Parathyroid adenoma (tissue), 2 donors: Measurements from ENCODE around the gene CST7.

Experiments used
- H2AFZ ChIP-seq: fragments of 300-600 bp; sonication (generic); one replicate; pipeline ENCODE4 v1.7.0; 2017; ENCODE audit warnings: antibody characterized with exemption, mild to moderate bottlenecking
- H3K27ac ChIP-seq: fragments of 300-600 bp; sonication (generic); one replicate; pipeline ENCODE4 v1.7.0; 2017
- H3K27me3 ChIP-seq: fragments of 300-600 bp; sonication (generic); one replicate; pipeline ENCODE4 v1.7.0; 2017; ENCODE audit warnings: low read length; ENCODE audit not compliant: control insufficient read depth, insufficient read depth
- H3K36me3 ChIP-seq: fragments of 300-600 bp; sonication (generic); one replicate; pipeline ENCODE4 v1.7.0; 2017; ENCODE audit warnings: low read length; ENCODE audit not compliant: control insufficient read depth, insufficient read depth
- H3K4me1 ChIP-seq: fragments of 300-600 bp; sonication (generic); one replicate; pipeline ENCODE4 v1.7.0; 2017; ENCODE audit warnings: control low read depth
- H3K4me2 ChIP-seq: fragments of 300-600 bp; sonication (generic); one replicate; pipeline ENCODE4 v1.7.0; 2017; ENCODE audit warnings: low read length
- H3K4me3 ChIP-seq: fragments of 300-600 bp; sonication (generic); one replicate; pipeline ENCODE4 v1.7.0; 2017; ENCODE audit warnings: low read depth, low read length
- H3K79me2 ChIP-seq: fragments of 300-600 bp; sonication (generic); one replicate; pipeline ENCODE4 v1.7.0; 2017; ENCODE audit warnings: control low read depth
- H3K9ac ChIP-seq: fragments of 300-600 bp; sonication (generic); one replicate; pipeline ENCODE4 v1.7.0; 2017; ENCODE audit warnings: mild to moderate bottlenecking
- H3K9me3 ChIP-seq: fragments of 300-600 bp; sonication (generic); one replicate; pipeline ENCODE4 v1.7.0; 2017; ENCODE audit warnings: low read length; ENCODE audit not compliant: control insufficient read depth
- CTCF ChIP-seq: fragments of 300-600 bp; sonication (generic); IDR thresholded peaks from one replicate; pipeline ENCODE4 v1.7.0; 2017; ENCODE audit warnings: antibody characterized with exemption, mild to moderate bottlenecking
- donor health status: primary hyperparathyroidism.

Gene CST7

GRCh38 chr20:24968278-24968800 is 19.3 kb downstream of the CST7 start:
- no peak overlapping the region for H2AFZ ChIP-seq
- peaks cover 5% of the 10 kb centered on the region for H3K79me2 ChIP-seq
- TF ChIP-seq CTCF: no peak
- H3K27me3 ChIP-seq: no peaks in the 10 kb centered on the region
- H3K4me3 ChIP-seq: no peak overlapping the region
- no peak overlapping the region for H3K4me2 ChIP-seq
- no peaks in the 10 kb centered on the region for H3K36me3 ChIP-seq
- no peak overlapping the region for H3K27ac ChIP-seq
- no peak overlapping the region for H3K9ac ChIP-seq
- no peaks in the 10 kb centered on the region for H3K9me3 ChIP-seq
- no peaks in the 10 kb centered on the region for H3K4me1 ChIP-seq

- TF ChIP-seq CTCF: no peak
- H3K27me3 ChIP-seq: no peaks in the 10 kb centered on the region
- no peak overlapping the region for H3K4me3 ChIP-seq
- H3K4me1 ChIP-seq: no peaks in the 10 kb centered on the region
- H2AFZ ChIP-seq: no peak overlapping the region
- no peak overlapping the region for H3K9ac ChIP-seq
- H3K36me3 ChIP-seq: no peaks in the 10 kb centered on the region
- no peaks in the 10 kb centered on the region for H3K9me3 ChIP-seq
- peaks cover 5% of the 10 kb centered on the region for H3K79me2 ChIP-seq
- no peak overlapping the region for H3K27ac ChIP-seq
- no peak overlapping the region for H3K4me2 ChIP-seq
These were observed 20.3 kb downstream of the CST7 start for GRCh38 chr20:24969186-24970029.

GRCh38 chr20:24970030-24970553 is 21.0 kb downstream of the CST7 start:
- Histone ChIP-seq H3K27me3 (no peaks in the 10 kb centered on the region), H2AFZ (no peak overlapping the region), H3K9me3 (no peaks in the 10 kb centered on the region), H3K4me3 (no peak overlapping the region), H3K36me3 (no peaks in the 10 kb centered on the region), H3K4me1 (no peaks in the 10 kb centered on the region), H3K9ac (no peak overlapping the region), H3K4me2 (no peak overlapping the region), H3K27ac (no peak overlapping the region), H3K79me2 (peaks cover 5% of the 10 kb centered on the region)
- TF ChIP-seq CTCF: no peak

- Histone ChIP-seq H3K9ac (no peak overlapping the region), H3K4me1 (no peaks in the 10 kb centered on the region), H3K9me3 (no peaks in the 10 kb centered on the region), H3K36me3 (no peaks in the 10 kb centered on the region), H3K27ac (no peak overlapping the region), H3K79me2 (peaks cover 5% of the 10 kb centered on the region), H3K4me2 (no peak overlapping the region), H2AFZ (no peak overlapping the region), H3K4me3 (no peak overlapping the region), H3K27me3 (no peaks in the 10 kb centered on the region)
- no peak for TF ChIP-seq CTCF
These were observed 21.7 kb downstream of the CST7 start for GRCh38 chr20:24970754-24971153.
